ENCODE measurements around the gene PCED1A. TPM values are rescaled to one million over a fixed set of nuclear protein-coding genes. Genes with fewer than 3 reads are reported as not detected.

Gene PCED1A
- total and polyA plus RNA-seq, 2 of the 13 experiments (the other 11 are each of a cell fraction or from before 2014, with no cell fraction given): 40.1 to 84.2 TPM

DNA sequence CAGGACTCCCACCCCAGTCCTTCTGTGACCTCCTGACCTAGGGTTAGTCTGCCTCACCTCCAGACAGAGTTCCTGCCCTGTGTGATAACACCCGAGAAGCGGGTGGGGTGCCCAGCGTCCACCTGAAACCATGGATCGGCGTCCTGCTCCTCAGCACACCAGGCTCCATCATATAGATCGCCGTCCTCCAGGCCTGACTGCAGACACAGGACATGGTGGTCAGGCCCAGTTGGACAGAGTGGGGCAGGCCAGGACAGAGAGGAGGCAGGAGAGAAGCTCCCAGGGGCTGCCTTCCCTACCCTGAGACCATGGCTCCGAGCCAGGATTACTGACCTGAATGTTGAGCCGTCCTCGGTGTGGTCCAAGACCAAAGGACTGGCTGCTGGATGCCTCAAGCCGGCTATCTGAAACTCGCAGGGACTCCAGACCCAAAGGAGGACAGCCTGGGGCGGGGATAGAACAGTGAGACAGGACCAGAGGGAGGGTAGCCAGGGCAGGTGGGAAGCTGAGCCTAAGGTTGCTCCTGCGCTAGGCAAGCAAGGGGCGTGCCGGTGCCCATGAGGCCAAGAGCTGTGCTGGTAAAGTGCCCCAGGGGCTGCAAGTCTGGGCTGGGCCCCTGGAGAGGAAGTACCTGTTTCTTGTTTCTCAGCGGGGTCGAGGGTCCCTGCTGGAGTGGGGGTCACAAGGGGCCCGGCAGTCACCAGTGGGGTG lies 42.2 kb downstream of the PCED1A start:
- Histone ChIP-seq H3K4me1 (ENCODE audit: insufficient read depth, low read length) (peaks cover 10% of the 10 kb centered on the region), H2AFZ (ENCODE audit: low read length) (no peak overlapping the region), H3K27me3 (ENCODE audit: control insufficient read depth in 1 of 2, insufficient read depth in 2 of 2, low read length in 2 of 2) (peaks cover 25 to 88% of the 10 kb centered on the region in 2 experiments), H4K20me1 (ENCODE audit: insufficient read depth, low read length) (no peaks in the 10 kb centered on the region), H3K36me3 (replicated peaks in 1 of 2; ENCODE audit: control insufficient read depth in 1 of 2, insufficient read depth in 2 of 2, low read length in 2 of 2) (no peaks in the 10 kb centered on the region), H3K27ac (ENCODE audit: extremely low read length, insufficient read depth, low read length) (no peak overlapping the region), H3K4me2 (ENCODE audit: low read depth, low read length) (no peak overlapping the region), H3K4me3 (replicated peaks in 1 of 3; ENCODE audit: insufficient read depth in 1 of 3, low read depth in 2 of 3, low read length in 3 of 3) (no peak overlapping the region), H3K9ac (ENCODE audit: insufficient read depth, low read depth, low read length) (no peak overlapping the region), H3K9me3 (ENCODE audit: low read length) (no peaks in the 10 kb centered on the region), H3K79me2 (ENCODE audit: insufficient read depth, low read length) (no peaks in the 10 kb centered on the region)
- intact Hi-C loops (cut with micrococcal nuclease; ENCODE audit: unreplicated experiment): no loop called here
- 63% methylated on average over 19 of the region's 19 CpGs for whole genome bisulfite sequencing (ENCODE audit: low lambda C conversion rate)
- ChIA-PET POLR2A (no interaction called here), CTCF (ENCODE audit: low intra/inter-chr PET ratio, low total read pairs) (no interaction called here)
- DNase-seq (ENCODE audit: low spot score) (no peak), FAIRE-seq (no peak), ATAC-seq (no peak)
- no TSS peak for BruUV-seq (replicated peaks)
- TF ChIP-seq PAF1 (CRISPR knock-in tag; IDR thresholded peaks at IDR 0.05) (no peak), CBX1 (IDR thresholded peaks at IDR 0.05; ENCODE audit: low read depth) (no peak), ONECUT2 (CRISPR knock-in tag; IDR thresholded peaks at IDR 0.05) (no peak), ZNF484 (CRISPR knock-in tag; IDR thresholded peaks at IDR 0.05; ENCODE audit: borderline replicate concordance, low read depth) (no peak), MEIS2 (CRISPR knock-in tag; IDR thresholded peaks at IDR 0.05) (no peak), SRSF9 (IDR thresholded peaks at IDR 0.05; ENCODE audit: borderline replicate concordance, insufficient read depth, low read depth, low read length, poor library complexity, severe bottlenecking) (no peak), RAD51 (IDR thresholded peaks at IDR 0.05; ENCODE audit: borderline replicate concordance) (no peak), ATF1 (CRISPR knock-in tag; IDR thresholded peaks at IDR 0.05) (no peak)
- in situ Hi-C loops (cut with HindIII; ENCODE audit: extremely low pct_ligation_motif_present, low pct_unique_long_range_greater_than_20kb): no loop called here

Data from HepG2 (cell line).